Gastrocnemius medialis (tissue), 4 donors: Measurements from ENCODE around the gene STARD8.

Experiments
- CTCF ChIP-seq, 5 experiments: fragments of 450-650 bp in 3 of 5; fragments of 200-600 bp in 2 of 5; sonication (generic) in 2 of 5; IDR thresholded peaks in 4 of 5; conservative IDR thresholded peaks in 1 of 5; 1 replicate in 4 of 5; 2 replicates in 1 of 5; pipeline ENCODE4 v1.5.1; 2016 to 2019; ENCODE audit warnings: antibody characterized with exemption in 5 of 5, mild to moderate bottlenecking in 3 of 5, moderate library complexity in 3 of 5
- POLR2A ChIP-seq, 2 donors: fragments of 450-650 bp; IDR thresholded peaks; one replicate each; pipeline ENCODE4 v1.6.1; 2017; ENCODE audit warnings: antibody characterized with exemption in 2 of 2, mild to moderate bottlenecking in 2 of 2, moderate library complexity in 2 of 2

GRCh38 chrX:68749426-68749825, 102.0 kb downstream of the STARD8 start:
- TF ChIP-seq CTCF (IDR thresholded peaks at IDR 0.05 in 4 of 5, conservative IDR thresholded peaks at IDR 0.05 in 1 of 5) (no peak), POLR2A (IDR thresholded peaks at IDR 0.05) (no peak)
